OCI-LY3 (cell line): Measurements from ENCODE around the gene PRDM16.

Experiments
- EZH2phosphoT487 ChIP-seq: fragments of 200-600 bp; shearing (Covaris generic); IDR thresholded peaks from 2 replicates; pipeline ENCODE4 v1.6.1; 2018; ENCODE audit warnings: antibody characterized with exemption, mixed run types, low read depth
- TF ChIP-seq, protein P1 (sequence below): fragments of 200-600, 300-600 bp; sonication (generic); IDR thresholded peaks from 2 replicates; pipeline ENCODE4 v1.5.1; 2014; ENCODE audit warnings: antibody characterized with exemption, low read length, low read depth

DNA sequence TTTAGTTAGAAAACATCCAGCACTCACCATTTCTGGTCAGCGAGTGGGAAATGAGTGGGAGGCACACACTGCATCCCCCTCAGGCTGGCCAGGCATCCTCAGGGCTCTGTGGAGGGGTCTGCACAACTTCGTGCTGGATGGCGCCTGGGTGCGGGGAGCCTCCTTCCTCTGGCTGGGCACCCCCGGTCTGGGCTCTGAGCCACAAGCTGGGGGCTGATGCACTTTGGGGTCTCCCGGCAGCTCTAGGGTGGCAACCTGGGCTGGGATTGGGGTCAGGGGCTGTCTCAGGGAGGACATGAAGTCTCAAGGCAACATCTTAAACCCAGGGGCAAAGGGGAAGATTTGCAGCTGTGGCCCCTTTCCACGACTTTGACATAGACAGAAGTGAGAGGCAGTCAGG lies 23.5 kb downstream of the PRDM16 start:
- TF ChIP-seq EZH2phosphoT487, result no peak
- TF ChIP-seq, protein P1, sequence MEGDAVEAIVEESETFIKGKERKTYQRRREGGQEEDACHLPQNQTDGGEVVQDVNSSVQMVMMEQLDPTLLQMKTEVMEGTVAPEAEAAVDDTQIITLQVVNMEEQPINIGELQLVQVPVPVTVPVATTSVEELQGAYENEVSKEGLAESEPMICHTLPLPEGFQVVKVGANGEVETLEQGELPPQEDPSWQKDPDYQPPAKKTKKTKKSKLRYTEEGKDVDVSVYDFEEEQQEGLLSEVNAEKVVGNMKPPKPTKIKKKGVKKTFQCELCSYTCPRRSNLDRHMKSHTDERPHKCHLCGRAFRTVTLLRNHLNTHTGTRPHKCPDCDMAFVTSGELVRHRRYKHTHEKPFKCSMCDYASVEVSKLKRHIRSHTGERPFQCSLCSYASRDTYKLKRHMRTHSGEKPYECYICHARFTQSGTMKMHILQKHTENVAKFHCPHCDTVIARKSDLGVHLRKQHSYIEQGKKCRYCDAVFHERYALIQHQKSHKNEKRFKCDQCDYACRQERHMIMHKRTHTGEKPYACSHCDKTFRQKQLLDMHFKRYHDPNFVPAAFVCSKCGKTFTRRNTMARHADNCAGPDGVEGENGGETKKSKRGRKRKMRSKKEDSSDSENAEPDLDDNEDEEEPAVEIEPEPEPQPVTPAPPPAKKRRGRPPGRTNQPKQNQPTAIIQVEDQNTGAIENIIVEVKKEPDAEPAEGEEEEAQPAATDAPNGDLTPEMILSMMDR, result no peak
